ENCODE results near the gene PTGES3L.
A peak's percentile ranks its signal among the peaks of the same experiment; 100 is the strongest.
"Not testable (repeated sequence)": the region's sequence is repeated elsewhere in the genome, so short reads cannot be mapped to it uniquely, and the experiment has no call there.

Gene PTGES3L

GRCh38 chr17:42920106-42920900 is 59.6 kb downstream of the PTGES3L start:
- Histone ChIP-seq H3K4me2 (0 out of 22 replicates have a peak overlapping the region, but pooled peaks of 4 of the 11 experiments have one; percentile 0 to 11 (median 10)), H3K27ac (no peak overlapping the region)
- TF ChIP-seq Cebpa-rat (IDR thresholded peaks at IDR 0.05): no peak

GRCh38 chr17:42919522-42920077 is 60.3 kb downstream of the PTGES3L start:
- not testable (repeated sequence) for H3K36me3 ChIP-seq; H3K4me3 ChIP-seq; H3K9ac ChIP-seq; H3K4me2 ChIP-seq; H3K27me3 ChIP-seq; H3K9me3 ChIP-seq (replicated peaks in 1 of 11); H4K20me1 ChIP-seq; H3K27ac ChIP-seq
- H3K4me1 ChIP-seq: peaks cover under 1 to 23% (median 18%) of the 10 kb centered on the region in 10 experiments; a peak in 19 of 20 replicates

More at GRCh38 chr17:42920106-42920900, 59.6 kb downstream of the PTGES3L start:
- Histone ChIP-seq H3K4me3 (no peak overlapping the region), H3K4me1 (peaks cover 8 to 29% (median 25%) of the 10 kb centered on the region in 10 experiments), H3K9me3 (replicated peaks in 1 of 11) (0 out of 22 replicates have a peak, but pooled peaks cover 0 to 5% (median 0%) of the 10 kb centered on the region in 11 experiments), H3K36me3 (no peaks in the 10 kb centered on the region), H3K27me3 (no peaks in the 10 kb centered on the region), H3K9ac (no peak overlapping the region), H4K20me1 (no peaks in the 10 kb centered on the region)

GRCh38 chr17:42918902-42919521 is 60.9 kb downstream of the PTGES3L start:
- TF ChIP-seq Cebpa-rat (IDR thresholded peaks at IDR 0.05): no peak
- Histone ChIP-seq H3K27ac (no peak overlapping the region), H3K9me3 (replicated peaks in 1 of 11) (0 out of 22 replicates have a peak, but pooled peaks cover 0 to 5% (median 0%) of the 10 kb centered on the region in 11 experiments), H3K4me3 (no peak overlapping the region), H3K9ac (no peak overlapping the region), H4K20me1 (no peaks in the 10 kb centered on the region), H3K27me3 (no peaks in the 10 kb centered on the region), H3K4me1 (peaks cover 0 to 23% (median 14%) of the 10 kb centered on the region in 10 experiments; a peak in 16 of 20 replicates), H3K36me3 (no peaks in the 10 kb centered on the region), H3K4me2 (no peak overlapping the region)

All from BLaER1 treated with 17β-estradiol and CSF1 and Interleukin-3, amounts not matched to agents 10 nM and 100 nM (cell line).